Peyer's patch (tissue), 4 donors: ENCODE data around the gene ITGB8. TPM values are rescaled to one million over a fixed set of nuclear protein-coding genes. Genes with fewer than 3 reads are reported as not detected.

Source experiments
- DNase-seq, 3 donors: peaks; one replicate each; pipeline ENCODE4 v3.0.0-alpha.2; 2017 to 2019
- H3K27ac ChIP-seq, 4 donors: fragments of 200-600 bp; sonication (generic); one replicate each; pipeline ENCODE4 v1.5.1; 2016 to 2019
- H3K27me3 ChIP-seq, 2 donors: fragments of 200-600 bp; sonication (generic); one replicate each; pipeline ENCODE4 v1.5.1; 2019
- H3K36me3 ChIP-seq, 3 donors: fragments of 200-600 bp; sonication (generic); one replicate each; pipeline ENCODE4 v1.5.1; 2016 to 2019
- H3K4me1 ChIP-seq, 4 donors: fragments of 200-600 bp; sonication (generic); one replicate each; pipeline ENCODE4 v1.5.1; 2016 to 2019
- H3K4me3 ChIP-seq, 4 donors: fragments of 200-600 bp; sonication (generic); 1 replicate in 3 of 4; 2 replicates in 1 of 4; pipeline ENCODE4 v1.5.1; 2016 to 2019; ENCODE audit warnings: mild to moderate bottlenecking in 1 of 4
- H3K9me3 ChIP-seq, 4 donors: fragments of 200-600 bp; sonication (generic); one replicate each; pipeline ENCODE4 v1.5.1; 2016 to 2019; ENCODE audit warnings: mild to moderate bottlenecking in 1 of 4
- POLR2A ChIP-seq, 2 donors: fragments of 450-650 bp; IDR thresholded peaks; one replicate each; pipeline ENCODE4 v1.5.1; 2017; ENCODE audit warnings: antibody characterized with exemption in 2 of 2, mild to moderate bottlenecking in 2 of 2, moderate library complexity in 2 of 2
- total RNA-seq, 4 donors: library from RNA; depleted of rRNA; stranded (reverse); fragments of >200 nt; gene quantifications; one replicate each; pipeline ENCODE4 v1.1.0, GENCODE V29; 2016
- TF ChIP-seq, protein P1 (sequence below), 6 experiments: fragments of 450-650 bp in 4 of 6; fragments of 200-600 bp in 2 of 6; sonication (generic) in 1 of 6; IDR thresholded peaks; one replicate each; pipeline ENCODE4 v1.5.1; 2017 to 2019; ENCODE audit warnings: antibody characterized with exemption in 6 of 6, mild to moderate bottlenecking in 3 of 6, moderate library complexity in 1 of 6

Gene ITGB8
- total RNA-seq, 4 donors from 2014 or later, result 20.6 to 45.8 (median 32.7) TPM

GRCh38 chr7:20310301-20310700 is 20.4 kb upstream of the ITGB8 start:
- TF ChIP-seq, protein P1, sequence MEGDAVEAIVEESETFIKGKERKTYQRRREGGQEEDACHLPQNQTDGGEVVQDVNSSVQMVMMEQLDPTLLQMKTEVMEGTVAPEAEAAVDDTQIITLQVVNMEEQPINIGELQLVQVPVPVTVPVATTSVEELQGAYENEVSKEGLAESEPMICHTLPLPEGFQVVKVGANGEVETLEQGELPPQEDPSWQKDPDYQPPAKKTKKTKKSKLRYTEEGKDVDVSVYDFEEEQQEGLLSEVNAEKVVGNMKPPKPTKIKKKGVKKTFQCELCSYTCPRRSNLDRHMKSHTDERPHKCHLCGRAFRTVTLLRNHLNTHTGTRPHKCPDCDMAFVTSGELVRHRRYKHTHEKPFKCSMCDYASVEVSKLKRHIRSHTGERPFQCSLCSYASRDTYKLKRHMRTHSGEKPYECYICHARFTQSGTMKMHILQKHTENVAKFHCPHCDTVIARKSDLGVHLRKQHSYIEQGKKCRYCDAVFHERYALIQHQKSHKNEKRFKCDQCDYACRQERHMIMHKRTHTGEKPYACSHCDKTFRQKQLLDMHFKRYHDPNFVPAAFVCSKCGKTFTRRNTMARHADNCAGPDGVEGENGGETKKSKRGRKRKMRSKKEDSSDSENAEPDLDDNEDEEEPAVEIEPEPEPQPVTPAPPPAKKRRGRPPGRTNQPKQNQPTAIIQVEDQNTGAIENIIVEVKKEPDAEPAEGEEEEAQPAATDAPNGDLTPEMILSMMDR (IDR thresholded peaks at IDR 0.05), result no peak
- no peak for TF ChIP-seq POLR2A (IDR thresholded peaks at IDR 0.05)
- no peaks in the 10 kb centered on the region for H3K27me3 ChIP-seq
- no peak overlapping the region for H3K4me3 ChIP-seq
- peaks cover 0 to 25% (median 2%) of the 10 kb centered on the region in 4 donors for H3K4me1 ChIP-seq
- no peaks in the 10 kb centered on the region for H3K9me3 ChIP-seq
- no peaks in the 10 kb centered on the region for H3K36me3 ChIP-seq
- H3K27ac ChIP-seq, result no peak overlapping the region
- no peak for DNase-seq

GRCh38 chr7:20310963-20311742 is 19.5 kb upstream of the ITGB8 start:
- Histone ChIP-seq H3K36me3 (no peaks in the 10 kb centered on the region), H3K4me1 (peaks cover 0 to 21% (median 2%) of the 10 kb centered on the region in 4 donors)
- no peak for DNase-seq

DNA sequence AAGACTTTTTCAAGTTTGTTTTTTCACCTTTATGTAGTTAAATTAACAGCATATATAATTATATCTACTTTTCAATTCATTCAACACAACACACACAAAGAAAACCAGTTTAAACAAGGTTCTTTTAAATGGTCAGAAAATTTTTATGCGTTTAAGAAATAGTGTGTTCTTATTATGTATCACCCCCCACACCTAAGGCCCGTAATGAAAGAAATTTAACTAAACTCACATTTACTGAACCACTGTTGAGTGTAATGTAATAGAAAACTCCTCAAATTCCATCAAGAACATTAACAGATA is 19.0 kb upstream of the ITGB8 start:
- Histone ChIP-seq H3K9me3 (no peaks in the 10 kb centered on the region), H3K27me3 (no peaks in the 10 kb centered on the region), H3K36me3 (no peaks in the 10 kb centered on the region), H3K4me3 (no peak overlapping the region), H3K4me1 (peaks cover 0 to 18% (median 2%) of the 10 kb centered on the region in 4 donors), H3K27ac (no peak overlapping the region)
- no peak for DNase-seq
- TF ChIP-seq, protein P1 (IDR thresholded peaks at IDR 0.05), result no peak
- no peak for TF ChIP-seq POLR2A (IDR thresholded peaks at IDR 0.05)

More at GRCh38 chr7:20310963-20311742, 19.5 kb upstream of the ITGB8 start:
- Histone ChIP-seq H3K9me3 (no peaks in the 10 kb centered on the region), H3K27ac (no peak overlapping the region), H3K27me3 (no peaks in the 10 kb centered on the region), H3K4me3 (no peak overlapping the region)
- no peak for TF ChIP-seq POLR2A (IDR thresholded peaks at IDR 0.05)
- TF ChIP-seq, protein P1 (IDR thresholded peaks at IDR 0.05), result peak in 5 of 6 experiments; percentile 40 to 79 (median 68)

DNA sequence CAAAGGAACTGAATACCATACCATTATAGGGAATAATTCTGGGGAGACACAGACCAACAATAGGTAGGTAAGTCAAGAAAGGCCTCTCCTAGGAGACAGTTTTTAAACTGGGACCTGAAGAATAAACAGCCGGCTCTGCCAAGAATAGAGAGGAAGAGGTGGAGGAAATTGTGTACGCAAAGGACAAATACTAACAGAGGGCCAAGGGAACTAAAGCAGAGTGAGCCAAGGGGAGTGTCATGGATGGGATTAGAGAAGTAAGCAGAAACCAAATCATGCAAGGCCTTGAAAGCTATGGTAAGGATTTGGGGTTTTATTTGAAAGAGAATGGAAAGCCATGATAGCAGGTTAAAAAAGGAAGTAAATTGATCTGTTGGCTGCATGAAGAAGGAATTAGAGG is 18.1 kb upstream of the ITGB8 start:
- no peak for TF ChIP-seq POLR2A (IDR thresholded peaks at IDR 0.05)
- Histone ChIP-seq H3K36me3 (no peaks in the 10 kb centered on the region), H3K9me3 (no peaks in the 10 kb centered on the region), H3K27me3 (no peaks in the 10 kb centered on the region), H3K27ac (no peak overlapping the region), H3K4me1 (peaks cover 0 to 12% (median 0%) of the 10 kb centered on the region in 4 donors), H3K4me3 (no peak overlapping the region)
- DNase-seq, result no peak

GRCh38 chr7:20313626-20314025 is 17.1 kb upstream of the ITGB8 start:
- no peak for DNase-seq
- no peak overlapping the region for H3K4me3 ChIP-seq
- peaks cover 0 to 7% (median 0%) of the 10 kb centered on the region in 4 donors for H3K4me1 ChIP-seq
- no peaks in the 10 kb centered on the region for H3K36me3 ChIP-seq
- H3K27ac ChIP-seq, result no peak overlapping the region
- H3K27me3 ChIP-seq, result no peaks in the 10 kb centered on the region
- no peaks in the 10 kb centered on the region for H3K9me3 ChIP-seq
- TF ChIP-seq POLR2A (IDR thresholded peaks at IDR 0.05), result no peak
- TF ChIP-seq, protein P1 (IDR thresholded peaks at IDR 0.05), result no peak

DNA sequence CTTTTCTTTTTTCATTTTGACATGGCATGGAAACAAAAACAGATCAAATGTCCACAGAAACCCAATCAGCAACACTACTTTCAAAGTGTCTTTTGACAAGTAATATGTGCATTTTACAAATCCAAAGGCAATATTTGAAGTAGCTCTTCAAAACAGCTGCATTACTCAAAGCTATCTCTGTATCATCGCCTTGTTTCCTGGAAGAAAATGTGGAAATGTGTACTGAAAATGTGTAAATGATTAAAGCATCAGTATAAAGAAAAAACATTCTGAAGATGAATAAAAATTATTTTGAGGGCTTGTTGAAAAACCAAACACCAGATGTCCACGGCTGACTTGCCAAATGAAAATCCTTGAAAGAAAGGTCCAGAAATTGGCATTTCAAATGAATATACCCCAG is 16.5 kb upstream of the ITGB8 start:
- Histone ChIP-seq H3K27ac (no peak overlapping the region), H3K27me3 (no peaks in the 10 kb centered on the region), H3K4me1 (peaks cover 0 to 7% (median 0%) of the 10 kb centered on the region in 4 donors), H3K4me3 (no peak overlapping the region), H3K36me3 (no peaks in the 10 kb centered on the region), H3K9me3 (no peaks in the 10 kb centered on the region)
- no peak for DNase-seq
- TF ChIP-seq POLR2A (IDR thresholded peaks at IDR 0.05), result no peak
- TF ChIP-seq, protein P1 (IDR thresholded peaks at IDR 0.05), result no peak
